Astrocyte of the hippocampus (primary cell): ENCODE measurements around the gene RUBCN.

Experiments
- DNase-seq: peaks from one replicate; pipeline ENCODE4 v3.0.0; 2011; ENCODE audit warnings: low read depth, low spot score

The RUBCN gene

GRCh38 chr3:197736491-197737318, at the start of gene RUBCN:
RUBCN (minus strand) TSS chr3:197736904; CDS start chr3:197736719, 185 bp downstream.
- DNase-seq, result peak; percentile 99

- no peak for DNase-seq
Observed at GRCh38 chr3:197784019-197784585, 47.4 kb upstream of the RUBCN start.

DNA sequence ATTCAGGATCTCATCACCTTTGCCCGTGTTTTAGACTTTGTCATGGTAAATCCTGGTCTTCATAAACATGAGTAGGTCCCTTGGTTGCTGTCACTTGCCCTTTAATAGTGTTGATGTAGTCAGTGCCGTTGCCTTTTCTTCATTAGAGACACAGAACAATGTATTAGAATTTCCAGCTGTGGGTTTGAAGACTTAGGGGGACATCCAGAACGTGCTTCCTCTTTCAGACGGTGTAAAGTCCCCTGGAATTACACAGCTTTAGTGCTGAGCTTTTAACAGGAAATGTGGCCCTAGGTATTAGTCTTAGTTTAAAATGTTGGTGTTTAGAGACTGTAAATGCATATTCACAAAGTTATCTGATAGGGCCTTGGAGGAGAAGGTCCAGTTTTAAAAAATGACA, 45.5 kb upstream of the RUBCN start:
- no peak for DNase-seq

- DNase-seq, result no peak
Observed at GRCh38 chr3:197775317-197775716, 38.6 kb upstream of the RUBCN start.

DNA sequence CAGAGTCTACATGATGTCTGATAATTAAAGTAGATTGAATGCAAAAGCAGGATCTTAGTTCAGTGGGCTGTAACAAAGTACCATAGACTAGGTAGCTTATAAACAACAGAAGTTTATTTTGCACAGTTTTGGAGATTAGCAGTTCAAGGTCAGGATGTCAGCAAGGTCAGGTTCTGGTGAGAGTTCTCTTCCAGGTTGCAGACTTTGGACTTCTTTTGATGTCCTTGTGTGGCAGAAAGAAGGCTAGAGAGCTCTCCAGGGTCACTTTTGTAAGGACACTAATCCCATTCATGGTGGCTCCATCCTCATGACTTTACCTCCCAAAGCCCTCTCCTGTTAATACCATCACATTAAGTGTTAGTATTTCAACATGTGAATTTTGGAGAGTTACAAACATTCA, 25.1 kb upstream of the RUBCN start:
- no peak for DNase-seq

- DNase-seq, result no peak
Observed at GRCh38 chr3:197758512-197758911, 21.8 kb upstream of the RUBCN start.

DNA sequence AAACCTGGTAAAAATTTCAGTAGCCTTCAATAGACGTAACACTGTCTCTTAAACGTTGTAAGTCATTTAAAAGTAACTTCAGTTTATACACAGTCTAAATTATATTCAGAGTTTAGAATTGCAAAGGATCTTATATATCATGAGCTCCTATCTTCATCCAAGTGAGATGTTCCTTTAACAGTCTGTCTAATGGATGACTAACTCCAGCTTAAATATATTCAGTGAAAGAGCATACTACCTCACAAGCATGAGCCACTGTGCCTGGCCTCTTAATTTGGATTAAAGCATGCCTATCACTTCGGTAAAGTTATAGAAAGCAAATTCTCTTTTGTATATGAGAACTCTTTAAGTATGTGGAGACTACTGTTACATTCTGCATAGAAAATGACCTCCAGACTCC, 20.0 kb upstream of the RUBCN start:
- no peak for DNase-seq

- no peak for DNase-seq
Observed at GRCh38 chr3:197753263-197753662, 16.6 kb upstream of the RUBCN start.

DNA sequence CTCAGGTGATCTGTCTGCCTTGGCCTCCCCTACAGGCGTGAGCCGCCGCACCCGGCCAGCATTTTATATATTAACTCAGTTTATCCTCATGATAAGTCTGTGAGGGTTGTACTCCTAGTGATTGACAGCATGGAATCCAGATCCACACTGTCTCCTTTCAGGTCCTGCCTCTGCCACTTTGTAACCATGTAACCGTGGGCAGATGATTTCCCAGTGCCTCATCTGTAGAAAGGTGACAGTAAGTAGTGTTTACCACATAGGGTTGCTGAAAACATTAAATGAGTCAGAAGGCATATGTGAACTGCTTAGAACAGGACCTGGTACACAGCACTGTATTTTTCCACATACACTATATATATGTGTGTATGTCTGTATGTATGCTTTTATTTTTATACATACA, 15.4 kb upstream of the RUBCN start:
- DNase-seq, result no peak

DNA sequence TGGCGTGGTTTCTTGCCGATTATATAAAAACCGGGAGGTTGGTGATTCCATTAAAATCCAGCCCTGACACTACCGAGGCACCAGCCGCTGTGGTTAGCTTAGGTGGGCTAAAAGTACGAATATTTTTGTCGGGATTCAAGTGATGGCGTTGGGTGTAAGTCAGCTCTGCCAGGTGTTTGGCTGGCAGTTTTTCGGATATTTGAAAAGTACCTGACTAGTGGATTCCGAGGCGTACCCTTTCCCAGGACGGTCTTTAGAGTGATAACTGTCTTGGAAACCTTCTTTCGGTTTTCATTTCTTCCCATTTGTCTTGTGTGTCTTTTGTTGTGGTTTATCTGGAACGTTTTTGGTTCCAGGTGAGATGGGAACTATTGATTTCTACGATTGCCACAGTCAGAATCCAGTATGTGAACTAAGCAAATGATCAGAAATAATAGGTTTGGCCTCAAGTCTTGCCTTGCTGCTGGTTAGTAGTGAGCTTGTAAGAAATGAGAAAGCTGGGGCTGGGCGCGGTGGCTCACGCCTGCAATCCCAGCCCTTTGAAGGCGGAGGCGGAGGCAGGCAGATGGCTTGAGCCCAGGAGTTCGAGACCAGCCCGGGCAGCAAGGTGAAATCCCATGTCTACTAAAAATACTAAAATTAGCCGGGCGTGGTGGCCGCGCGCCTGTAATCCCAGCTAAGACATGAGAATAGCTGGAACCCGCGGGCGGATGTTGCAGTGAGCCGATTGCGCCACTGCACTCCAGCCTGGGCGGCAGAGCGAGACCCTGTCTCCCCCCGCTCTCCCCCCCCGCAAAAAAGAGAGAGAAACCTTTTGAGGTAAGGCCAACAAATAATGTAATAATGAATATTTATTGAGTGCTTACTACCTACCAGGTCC, 14.4 kb upstream of the RUBCN start:
- peak; percentile 55 for DNase-seq

DNA sequence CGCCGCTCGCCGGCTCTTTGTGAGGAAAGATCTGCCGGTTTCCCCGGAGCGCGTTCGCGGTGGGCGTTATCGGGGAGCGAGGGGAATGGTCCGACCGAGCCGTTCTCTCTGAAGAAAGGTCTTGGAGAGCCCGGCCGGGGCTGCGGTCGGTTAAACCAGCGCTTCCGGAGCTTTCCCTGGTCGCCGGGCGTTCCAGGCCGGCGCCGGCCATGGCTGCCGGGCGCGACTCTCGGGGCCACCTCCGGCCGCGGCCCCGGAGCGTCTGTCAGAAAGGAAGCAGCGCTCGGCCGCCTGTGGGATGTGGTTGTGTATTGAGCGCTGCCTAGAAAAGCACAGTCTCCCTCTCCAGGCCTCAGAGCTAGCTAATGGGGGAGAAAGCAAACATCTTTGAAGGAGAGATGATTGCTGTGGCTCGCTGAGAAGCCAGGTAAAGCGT, 13.7 kb upstream of the RUBCN start:
- DNase-seq, result peak; percentile 86

- DNase-seq, result peak; percentile 96
Observed at GRCh38 chr3:197749601-197750395, 13.1 kb upstream of the RUBCN start, which contains the start of gene FYTTD1. FYTTD1 (plus strand) TSS chr3:197749883; CDS start chr3:197749972, 89 bp downstream.

GRCh38 chr3:197749315-197749600, 12.6 kb upstream of the RUBCN start:
- DNase-seq, result no peak

DNA sequence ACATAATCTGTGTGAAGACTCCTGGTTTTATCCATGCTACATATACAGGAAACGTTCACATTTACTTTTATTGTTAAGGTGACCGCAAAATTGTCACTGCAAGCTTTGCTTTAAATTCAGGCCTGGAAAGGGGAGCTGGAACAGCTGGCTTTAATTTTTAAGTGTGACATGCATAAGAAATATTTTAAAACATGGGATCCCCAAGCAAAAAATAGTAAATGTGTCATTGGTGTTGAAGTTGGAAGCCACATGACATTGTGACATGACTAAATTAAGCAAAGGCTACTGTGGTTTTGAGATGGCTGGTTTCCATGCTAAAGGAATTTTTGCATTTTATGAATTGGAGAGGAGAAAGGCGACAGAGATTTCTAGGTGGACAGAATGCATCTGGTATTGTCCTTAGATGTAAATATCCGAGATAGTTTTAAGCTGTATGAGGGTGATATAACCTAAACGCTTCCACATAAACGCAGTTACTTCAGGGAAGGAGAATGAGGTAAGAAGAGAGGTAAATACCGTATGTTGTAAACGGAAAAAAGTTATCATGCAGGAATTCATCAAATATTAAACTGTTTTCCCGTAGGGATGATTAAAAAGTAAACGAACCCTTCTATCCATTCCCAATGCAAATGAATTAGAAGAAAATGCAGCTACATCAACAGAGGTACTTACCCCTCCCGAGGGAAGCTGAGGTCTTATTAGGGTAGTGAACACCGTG, 12.1 kb upstream of the RUBCN start:
- peak; percentile 33 for DNase-seq

DNA sequence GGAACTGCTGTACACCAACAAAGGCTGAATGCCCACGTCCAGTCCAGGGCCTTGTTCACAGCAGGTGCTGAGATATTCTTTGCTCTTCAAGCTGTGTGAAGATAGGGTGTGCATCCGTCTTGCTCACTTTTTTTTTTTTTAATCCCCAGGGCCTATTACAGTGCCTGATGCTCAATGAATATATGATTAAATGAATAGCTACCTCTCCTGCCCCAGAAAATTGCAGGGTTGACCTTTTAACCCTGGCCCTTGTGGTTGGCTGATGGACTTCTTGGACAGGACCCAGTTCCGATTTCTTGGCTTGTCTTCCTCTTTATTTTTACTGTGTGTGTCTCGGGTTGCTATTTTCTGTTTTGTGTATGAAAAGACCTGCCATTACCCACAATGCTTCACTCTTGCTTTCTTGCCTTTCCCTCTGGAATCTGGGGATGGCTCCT, 10.1 kb upstream of the RUBCN start:
- peak; percentile 7 for DNase-seq

DNA sequence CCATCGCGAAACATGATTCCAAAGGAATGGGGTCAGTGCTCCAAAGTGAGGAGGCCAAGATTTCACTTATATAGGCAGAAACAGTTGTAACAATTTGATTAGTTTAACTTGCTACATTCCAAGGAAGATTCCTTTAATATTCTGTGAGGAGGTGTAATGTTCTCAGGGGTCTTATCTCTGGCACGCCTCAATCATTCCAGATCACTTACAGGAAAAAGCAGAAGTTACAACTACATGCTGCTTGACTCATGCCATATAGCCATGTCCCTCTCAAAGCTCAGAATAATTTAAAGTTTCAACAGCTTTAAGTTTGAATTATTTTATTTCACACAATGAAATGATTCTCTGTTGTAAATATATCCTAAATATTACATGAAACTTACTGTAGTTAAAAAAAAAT, 9.5 kb upstream of the RUBCN start:
- peak; percentile 4 for DNase-seq

DNA sequence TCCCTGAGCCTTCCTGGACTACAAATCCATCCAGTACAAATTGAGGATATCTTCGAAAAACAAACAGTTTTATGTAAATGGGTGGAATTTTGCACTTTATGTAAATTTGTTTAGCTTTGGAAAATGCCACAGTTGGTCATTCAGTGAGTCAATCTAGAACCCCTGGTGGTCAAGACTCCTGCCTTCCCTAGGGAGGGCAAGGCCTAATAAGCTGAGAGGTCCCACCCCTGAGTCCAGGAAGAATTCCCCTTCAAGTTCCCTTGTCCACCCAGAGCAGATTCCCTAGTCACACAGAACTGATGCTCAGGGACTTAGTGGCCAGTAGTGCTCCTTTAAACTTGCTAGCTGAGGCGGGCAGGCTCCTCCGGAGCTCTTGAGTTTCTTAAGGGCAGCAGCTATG, 6.1 kb upstream of the RUBCN start:
- no peak for DNase-seq

- DNase-seq, result no peak
Observed at GRCh38 chr3:197737749-197738462, 1.2 kb upstream of the RUBCN start.

- no peak for DNase-seq
Observed at GRCh38 chr3:197737319-197737649, 580 bp upstream of the RUBCN start.

DNA sequence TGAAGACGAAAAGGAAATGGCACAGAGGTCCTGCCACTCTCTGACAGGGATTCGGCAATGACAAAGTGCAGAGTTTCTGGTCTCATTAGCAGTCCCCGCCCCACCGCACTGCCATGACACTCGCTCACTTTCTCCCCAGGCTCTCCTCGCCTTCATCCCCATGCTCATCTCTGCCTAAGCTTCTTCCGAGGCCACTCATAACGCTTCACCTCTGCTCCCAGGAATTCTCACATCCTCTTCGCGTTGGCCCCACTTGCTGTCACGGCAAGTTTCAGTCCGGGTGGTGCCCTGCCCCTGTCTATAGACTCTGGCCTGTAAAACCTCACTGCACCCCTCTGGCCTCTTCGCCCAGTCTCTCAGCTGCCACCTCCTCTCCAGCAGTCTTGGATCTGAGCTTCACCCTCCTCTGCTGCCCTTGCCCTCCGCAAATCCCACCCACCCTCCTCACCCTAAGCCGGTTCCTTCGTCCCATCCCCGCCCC, 654 bp downstream of the RUBCN start:
- DNase-seq, result no peak
